Measurements from ENCODE around the gene STRADB. TPM values are rescaled to one million over a fixed set of nuclear protein-coding genes. Genes with fewer than 3 reads are reported as not detected.

Gene STRADB
- total and polyA plus RNA-seq, 2 donors (not counting 3 experiments of a cell fraction or from before 2014, with no cell fraction given): 6.9 to 16.6 TPM

GRCh38 chr2:201458381-201458780, 6.8 kb downstream of the STRADB start:
- no peaks in the 10 kb centered on the region for H3K27me3 ChIP-seq (ENCODE audit: control insufficient read depth in 2 of 2, insufficient read depth in 2 of 2, low read length in 2 of 2)
- POLR2A ChIA-PET: no interaction called here

GRCh38 chr2:201460532-201460931, 9.0 kb downstream of the STRADB start:
- DNase-seq (ENCODE audit: low read depth, low spot score): no peak
- H3K4me3 ChIP-seq (replicated peaks in 1 of 3; ENCODE audit: insufficient read depth in 1 of 3, low read depth in 1 of 3, low read length in 3 of 3): no peak overlapping the region
- H3K4me2 ChIP-seq (ENCODE audit: insufficient read depth, low read length): no peak overlapping the region
- no peaks in the 10 kb centered on the region for H3K9me3 ChIP-seq (replicated peaks; ENCODE audit: control insufficient read depth, insufficient read depth, low read length)
- no peaks in the 10 kb centered on the region for H3K36me3 ChIP-seq (ENCODE audit: control insufficient read depth in 2 of 2, extremely low read depth in 1 of 2, insufficient read depth in 2 of 2, low read length in 2 of 2)
- intact Hi-C loops (cut with micrococcal nuclease) (no loop called here), dilution Hi-C loops (cut with MboI; ENCODE audit: extremely low pct_ligation_motif_present, low sequenced_read_pairs) (no loop called here)
- POLR2A ChIA-PET: no interaction called here
- H3K79me2 ChIP-seq (ENCODE audit: control insufficient read depth, insufficient read depth, low read length): no peaks in the 10 kb centered on the region
- no peak overlapping the region for H2AFZ ChIP-seq (ENCODE audit: low read depth, low read length)
- BruUV-seq (replicated peaks): no TSS peak
- H3K27ac ChIP-seq (ENCODE audit: insufficient read depth, low read depth, low read length): no peak overlapping the region
- H3K27me3 ChIP-seq (ENCODE audit: control insufficient read depth in 2 of 2, insufficient read depth in 2 of 2, low read length in 2 of 2): no peaks in the 10 kb centered on the region
- CTCF ChIA-PET: no interaction called here
- no peaks in the 10 kb centered on the region for H3K9me1 ChIP-seq (replicated peaks; ENCODE audit: control insufficient read depth, extremely low read depth, insufficient read depth, low read length)
- FAIRE-seq: no peak
- no peak for TF ChIP-seq MAX (IDR thresholded peaks at IDR 0.05; ENCODE audit: insufficient read depth, insufficient read length)
- TF ChIP-seq EZH2 (IDR thresholded peaks at IDR 0.05; ENCODE audit: borderline replicate concordance, low read depth, low read length, severe bottlenecking): no peak
- TF ChIP-seq POLR2A (IDR thresholded peaks at IDR 0.05; ENCODE audit: low read depth, low read length): no peak
- no peak for TF ChIP-seq MYC (IDR thresholded peaks at IDR 0.05; ENCODE audit: low read depth, low read length)
- TF ChIP-seq FOS (IDR thresholded peaks at IDR 0.05; ENCODE audit: borderline replicate concordance, insufficient read depth, low read length): no peak
- TF ChIP-seq GATA2 (IDR thresholded peaks at IDR 0.05; ENCODE audit: insufficient read depth, insufficient read length, low read depth, low read length): no peak
- TF ChIP-seq CTCF (IDR thresholded peaks at IDR 0.05; ENCODE audit: extremely low read depth in 1 of 2, insufficient read depth in 1 of 2, low read depth in 1 of 2, low read length in 2 of 2): no peak
- no peak for TF ChIP-seq JUN (IDR thresholded peaks at IDR 0.05; ENCODE audit: borderline replicate concordance, insufficient read depth, insufficient read length, low read depth)
- no peak for TF ChIP-seq POLR2AphosphoS5 (IDR thresholded peaks at IDR 0.05; ENCODE audit: insufficient read depth, low read depth, low read length)
- no peaks in the 10 kb centered on the region for H4K20me1 ChIP-seq (replicated peaks; ENCODE audit: control insufficient read depth, extremely low read depth, insufficient read depth, low read length)
- no peaks in the 10 kb centered on the region for H3K4me1 ChIP-seq (ENCODE audit: control insufficient read depth, extremely low read depth, insufficient read depth, low read length)
- H3K9ac ChIP-seq (replicated peaks; ENCODE audit: extremely low read depth, insufficient read depth, low read length): no peak overlapping the region

More at GRCh38 chr2:201458381-201458780, 6.8 kb downstream of the STRADB start:
- DNase-seq (ENCODE audit: low read depth, low spot score): no peak
- Histone ChIP-seq H3K36me3 (ENCODE audit: control insufficient read depth in 2 of 2, extremely low read depth in 1 of 2, insufficient read depth in 2 of 2, low read length in 2 of 2) (no peaks in the 10 kb centered on the region), H3K27ac (ENCODE audit: insufficient read depth, low read depth, low read length) (no peak overlapping the region), H3K9ac (replicated peaks; ENCODE audit: extremely low read depth, insufficient read depth, low read length) (no peak overlapping the region), H2AFZ (ENCODE audit: low read depth, low read length) (no peak overlapping the region), H3K4me3 (replicated peaks in 1 of 3; ENCODE audit: insufficient read depth in 1 of 3, low read depth in 1 of 3, low read length in 3 of 3) (no peak overlapping the region), H3K4me2 (ENCODE audit: insufficient read depth, low read length) (no peak overlapping the region), H4K20me1 (replicated peaks; ENCODE audit: control insufficient read depth, extremely low read depth, insufficient read depth, low read length) (no peaks in the 10 kb centered on the region), H3K9me3 (replicated peaks; ENCODE audit: control insufficient read depth, insufficient read depth, low read length) (no peaks in the 10 kb centered on the region), H3K4me1 (ENCODE audit: control insufficient read depth, extremely low read depth, insufficient read depth, low read length) (no peaks in the 10 kb centered on the region), H3K79me2 (ENCODE audit: control insufficient read depth, insufficient read depth, low read length) (no peaks in the 10 kb centered on the region), H3K9me1 (replicated peaks; ENCODE audit: control insufficient read depth, extremely low read depth, insufficient read depth, low read length) (no peaks in the 10 kb centered on the region)
- no TSS peak for BruUV-seq (replicated peaks)
- CTCF ChIA-PET: no interaction called here
- FAIRE-seq: no peak
- intact Hi-C loops (cut with micrococcal nuclease) (no loop called here), dilution Hi-C loops (cut with MboI; ENCODE audit: extremely low pct_ligation_motif_present, low sequenced_read_pairs) (no loop called here)
- TF ChIP-seq FOS (IDR thresholded peaks at IDR 0.05; ENCODE audit: borderline replicate concordance, insufficient read depth, low read length): no peak
- no peak for TF ChIP-seq POLR2AphosphoS5 (IDR thresholded peaks at IDR 0.05; ENCODE audit: insufficient read depth, low read depth, low read length)
- no peak for TF ChIP-seq EZH2 (IDR thresholded peaks at IDR 0.05; ENCODE audit: borderline replicate concordance, low read depth, low read length, severe bottlenecking)

Measured in endothelial cell of umbilical vein (primary cell).